ENCODE data around the gene NAPSA.

Gene NAPSA

GRCh38 chr19:50406156-50406820, 40.8 kb upstream of the NAPSA start:
- TF ChIP-seq CTCF (IDR thresholded peaks at IDR 0.05; ENCODE audit: extremely low read depth, missing control alignments) = no peak

GRCh38 chr19:50402544-50403301, 37.3 kb upstream of the NAPSA start:
- TF ChIP-seq CTCF (IDR thresholded peaks at IDR 0.05; ENCODE audit: extremely low read depth, missing control alignments) = no peak
- DNase-seq (ENCODE audit: low spot score) = no peak

More at GRCh38 chr19:50406156-50406820, 40.8 kb upstream of the NAPSA start:
- no peak for DNase-seq (ENCODE audit: low spot score)

- TF ChIP-seq CTCF (IDR thresholded peaks at IDR 0.05; ENCODE audit: extremely low read depth, missing control alignments) = no peak
- no peak for DNase-seq (ENCODE audit: low spot score)
These were observed 36.4 kb upstream of the NAPSA start for GRCh38 chr19:50401605-50402450.

GRCh38 chr19:50399368-50399745, 33.9 kb upstream of the NAPSA start:
- DNase-seq (ENCODE audit: low spot score) = no peak
- no peak for TF ChIP-seq CTCF (IDR thresholded peaks at IDR 0.05; ENCODE audit: extremely low read depth, missing control alignments)

GRCh38 chr19:50398675-50399367, 33.4 kb upstream of the NAPSA start:
- TF ChIP-seq CTCF (IDR thresholded peaks at IDR 0.05; ENCODE audit: extremely low read depth, missing control alignments) = no peak

GRCh38 chr19:50394017-50394416, 28.6 kb upstream of the NAPSA start:
- no peak for DNase-seq (ENCODE audit: low spot score)
- no peak for TF ChIP-seq CTCF (IDR thresholded peaks at IDR 0.05; ENCODE audit: extremely low read depth, missing control alignments)

More at GRCh38 chr19:50398675-50399367, 33.4 kb upstream of the NAPSA start:
- DNase-seq (ENCODE audit: low spot score) = no peak

All from GM20000 (cell line).